Stimulated activated naive CD8-positive, alpha-beta T cell treated with anti-CD3 and anti-CD28 coated beads, Interleukin-15, amount 100 ng/mL, for 72 hours (primary cell): ENCODE data around the gene CRAT.

Source experiments
- ATAC-seq: fragments of 150-1000 bp; cut with Tn5 transposase; 2 replicates; pipeline ENCODE4 v1.10.0; 2021; ENCODE audit warnings: mild to moderate bottlenecking, moderate library complexity
- DNase-seq, 2 donors: peaks; one replicate each; pipeline ENCODE4 v3.0.0; 2021 to 2022
- H3K27ac Mint-ChIP-seq, 2 donors: one replicate each; pipeline ENCODE4 v1.8.0; 2022; ENCODE audit warnings: mild to moderate bottlenecking in 2 of 2, mixed read lengths in 2 of 2, moderate library complexity in 2 of 2
- H3K27me3 Mint-ChIP-seq: one replicate; pipeline ENCODE4 v1.8.0; 2022; ENCODE audit warnings: mixed read lengths
- H3K4me1 Mint-ChIP-seq: one replicate; pipeline ENCODE4 v1.8.0; 2022; ENCODE audit warnings: mild to moderate bottlenecking, mixed read lengths
- H3K4me3 Mint-ChIP-seq, 2 donors: one replicate each; pipeline ENCODE4 v1.8.0; 2022; ENCODE audit warnings: mild to moderate bottlenecking in 2 of 2, mixed read lengths in 2 of 2, moderate library complexity in 1 of 2
- H3K9me3 Mint-ChIP-seq, 2 donors: one replicate each; pipeline ENCODE4 v1.8.0; 2022; ENCODE audit warnings: mixed read lengths in 2 of 2

Gene CRAT

GRCh38 chr9:129070696-129071525, 39.7 kb downstream of the CRAT start:
- peak overlapping the region in 1 of 2 donors; percentile 27 for H3K27ac Mint-ChIP-seq
- H3K4me3 Mint-ChIP-seq: no peak overlapping the region
- no peak for DNase-seq
- H3K9me3 Mint-ChIP-seq: no peaks in the 10 kb centered on the region
- ATAC-seq: no peak
- peaks cover 50% of the 10 kb centered on the region for H3K4me1 Mint-ChIP-seq
- H3K27me3 Mint-ChIP-seq: no peaks in the 10 kb centered on the region

GRCh38 chr9:129069862-129070641, 40.5 kb downstream of the CRAT start:
- Mint-ChIP-seq H3K4me3 (peak overlapping the region; percentile 73 to 90), H3K4me1 (peaks cover 50% of the 10 kb centered on the region), H3K27me3 (no peaks in the 10 kb centered on the region), H3K9me3 (no peaks in the 10 kb centered on the region), H3K27ac (peak overlapping the region; percentile 88 to 99)
- no peak for ATAC-seq
- DNase-seq: no peak

- no peaks in the 10 kb centered on the region for H3K27me3 Mint-ChIP-seq
- no peaks in the 10 kb centered on the region for H3K9me3 Mint-ChIP-seq
- peak overlapping the region; percentile 99 for H3K27ac Mint-ChIP-seq
- ATAC-seq (peak; percentile 94), DNase-seq (peak; percentile 63 to 79)
- peaks cover 50% of the 10 kb centered on the region for H3K4me1 Mint-ChIP-seq
- peak overlapping the region; percentile 73 to 90 for H3K4me3 Mint-ChIP-seq
Observed at GRCh38 chr9:129068990-129069861, 41.4 kb downstream of the CRAT start.

GRCh38 chr9:129068110-129068509, 42.5 kb downstream of the CRAT start:
- ATAC-seq: no peak
- no peak for DNase-seq
- H3K9me3 Mint-ChIP-seq: no peaks in the 10 kb centered on the region
- no peaks in the 10 kb centered on the region for H3K27me3 Mint-ChIP-seq
- peaks cover 44% of the 10 kb centered on the region for H3K4me1 Mint-ChIP-seq
- H3K4me3 Mint-ChIP-seq: peak overlapping the region; percentile 73 to 90
- H3K27ac Mint-ChIP-seq: peak overlapping the region; percentile 99

GRCh38 chr9:129064499-129064908, 46.1 kb downstream of the CRAT start:
- ATAC-seq (no peak), DNase-seq (no peak)
- Mint-ChIP-seq H3K9me3 (no peaks in the 10 kb centered on the region), H3K4me3 (no peak overlapping the region), H3K27me3 (no peaks in the 10 kb centered on the region), H3K27ac (no peak overlapping the region), H3K4me1 (peaks cover 17% of the 10 kb centered on the region)

GRCh38 chr9:129063061-129063460, 47.5 kb downstream of the CRAT start:
- Mint-ChIP-seq H3K4me1 (peaks cover 3% of the 10 kb centered on the region), H3K4me3 (no peak overlapping the region), H3K27ac (no peak overlapping the region), H3K9me3 (no peaks in the 10 kb centered on the region), H3K27me3 (no peaks in the 10 kb centered on the region)
- DNase-seq (no peak), ATAC-seq (no peak)

GRCh38 chr9:129060991-129061390, 49.6 kb downstream of the CRAT start:
- Mint-ChIP-seq H3K4me1 (no peaks in the 10 kb centered on the region), H3K27me3 (no peaks in the 10 kb centered on the region), H3K4me3 (no peak overlapping the region), H3K27ac (no peak overlapping the region), H3K9me3 (no peaks in the 10 kb centered on the region)
- no peak for DNase-seq
- ATAC-seq: no peak

GRCh38 chr9:129059796-129060785, 50.5 kb downstream of the CRAT start:
- ATAC-seq (no peak), DNase-seq (no peak)
- Mint-ChIP-seq H3K4me1 (no peaks in the 10 kb centered on the region), H3K9me3 (no peaks in the 10 kb centered on the region), H3K27me3 (no peaks in the 10 kb centered on the region), H3K27ac (peak overlapping the region in 1 of 2 donors; percentile 67), H3K4me3 (no peak overlapping the region)

- no peaks in the 10 kb centered on the region for H3K27me3 Mint-ChIP-seq
- DNase-seq: no peak
- ATAC-seq: no peak
Observed at GRCh38 chr9:129058965-129059795, 51.4 kb downstream of the CRAT start.

GRCh38 chr9:129054163-129054851, 56.3 kb downstream of the CRAT start:
- no peaks in the 10 kb centered on the region for H3K27me3 Mint-ChIP-seq
- DNase-seq (no peak), ATAC-seq (no peak)
- H3K4me3 Mint-ChIP-seq: no peak overlapping the region
- no peaks in the 10 kb centered on the region for H3K4me1 Mint-ChIP-seq
- no peak overlapping the region for H3K27ac Mint-ChIP-seq
- H3K9me3 Mint-ChIP-seq: no peaks in the 10 kb centered on the region

More at GRCh38 chr9:129058965-129059795, 51.4 kb downstream of the CRAT start:
- H3K27ac Mint-ChIP-seq: no peak overlapping the region
- no peaks in the 10 kb centered on the region for H3K9me3 Mint-ChIP-seq
- H3K4me3 Mint-ChIP-seq: no peak overlapping the region
- H3K4me1 Mint-ChIP-seq: no peaks in the 10 kb centered on the region

GRCh38 chr9:129053020-129053419, 57.6 kb downstream of the CRAT start:
- Mint-ChIP-seq H3K9me3 (no peaks in the 10 kb centered on the region), H3K4me3 (no peak overlapping the region), H3K4me1 (peaks cover 4% of the 10 kb centered on the region), H3K27me3 (no peaks in the 10 kb centered on the region), H3K27ac (no peak overlapping the region)
- DNase-seq (no peak), ATAC-seq (no peak)

GRCh38 chr9:129052592-129052991, 58.0 kb downstream of the CRAT start:
- no peak for DNase-seq
- Mint-ChIP-seq H3K9me3 (no peaks in the 10 kb centered on the region), H3K4me3 (no peak overlapping the region), H3K27me3 (no peaks in the 10 kb centered on the region), H3K27ac (no peak overlapping the region), H3K4me1 (peaks cover 4% of the 10 kb centered on the region)
- ATAC-seq: no peak
